Adipocyte (in vitro differentiated cells): ENCODE results near the gene NCBP2.

Experiments used
- DNase-seq: peaks from one replicate; pipeline ENCODE4 v3.0.0-alpha.2; 2015; ENCODE audit warnings: low read depth
- H3K27me3 ChIP-seq: replicated peaks from 2 replicates; pipeline ENCODE4 v1.7.0; 2013; ENCODE audit warnings: mild to moderate bottlenecking, low read length, moderate library complexity; ENCODE audit not compliant: control insufficient read depth, insufficient read depth
- H3K36me3 ChIP-seq: 2 replicates; pipeline ENCODE4 v1.7.0; 2013; ENCODE audit warnings: low read length, mild to moderate bottlenecking, moderate library complexity; ENCODE audit not compliant: control insufficient read depth, insufficient read depth, severe bottlenecking
- H3K4me1 ChIP-seq: 2 replicates; pipeline ENCODE4 v1.7.0; 2013; ENCODE audit warnings: mild to moderate bottlenecking, low read length, moderate library complexity; ENCODE audit not compliant: control insufficient read depth, insufficient read depth
- H3K4me3 ChIP-seq: 2 replicates; pipeline ENCODE4 v1.7.0; 2013; ENCODE audit warnings: mild to moderate bottlenecking, low read length, moderate library complexity
- H3K9ac ChIP-seq: 2 replicates; pipeline ENCODE4 v1.7.0; 2013; ENCODE audit warnings: mild to moderate bottlenecking, low read length, moderate library complexity
- H3K9me3 ChIP-seq: 2 replicates; pipeline ENCODE4 v1.7.0; 2013; ENCODE audit warnings: mild to moderate bottlenecking, low read length, moderate library complexity; ENCODE audit not compliant: control insufficient read depth

Gene NCBP2

DNA sequence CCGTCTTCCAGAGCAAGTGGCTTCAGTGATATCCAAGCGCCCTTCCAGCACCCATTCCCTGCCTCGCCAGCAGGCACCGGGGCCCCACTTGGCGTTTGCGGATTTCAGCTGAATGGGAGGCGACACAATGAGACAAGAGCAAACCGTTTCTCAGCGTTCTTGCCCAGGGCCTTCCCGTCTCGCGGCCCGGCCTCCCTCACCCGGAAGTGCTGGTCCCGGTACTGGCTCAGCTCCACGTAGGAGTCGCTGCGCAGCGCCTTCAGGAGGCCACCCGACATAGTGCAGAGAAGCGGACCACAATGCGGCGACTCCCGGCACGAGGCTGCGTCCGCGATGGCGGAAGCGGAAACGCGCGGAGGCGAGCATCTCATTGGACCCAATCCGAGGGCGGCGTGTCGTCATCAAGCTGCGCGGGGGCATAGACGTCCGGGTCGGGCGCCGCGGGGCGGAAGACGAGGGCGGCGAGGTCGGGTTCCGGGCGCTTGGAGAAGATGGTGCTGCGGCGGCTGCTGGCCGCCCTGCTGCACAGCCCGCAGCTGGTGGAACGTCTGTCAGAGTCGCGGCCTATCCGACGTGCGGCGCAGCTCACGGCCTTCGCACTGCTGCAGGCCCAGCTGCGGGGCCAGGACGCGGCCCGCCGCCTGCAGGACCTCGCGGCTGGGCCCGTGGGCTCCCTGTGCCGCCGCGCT lies at the start of gene NCBP2:
TSS of gene NCBP2 (minus strand) at position 303 of the 689 bp plus-strand sequence. CDS start at position 278, 25 bp downstream.
- Histone ChIP-seq H3K4me3 (peak within 1 kb of the TSS; percentile 96), H3K4me1 (peaks cover 30% of the 10 kb centered on the region), H3K36me3 (peaks cover 25% of the 10 kb centered on the region), H3K27me3 (no peaks in the 10 kb centered on the region), H3K9me3 (no peaks in the 10 kb centered on the region), H3K9ac (peak within 1 kb of the TSS; percentile 97)
- peak; percentile 99 for DNase-seq

DNA sequence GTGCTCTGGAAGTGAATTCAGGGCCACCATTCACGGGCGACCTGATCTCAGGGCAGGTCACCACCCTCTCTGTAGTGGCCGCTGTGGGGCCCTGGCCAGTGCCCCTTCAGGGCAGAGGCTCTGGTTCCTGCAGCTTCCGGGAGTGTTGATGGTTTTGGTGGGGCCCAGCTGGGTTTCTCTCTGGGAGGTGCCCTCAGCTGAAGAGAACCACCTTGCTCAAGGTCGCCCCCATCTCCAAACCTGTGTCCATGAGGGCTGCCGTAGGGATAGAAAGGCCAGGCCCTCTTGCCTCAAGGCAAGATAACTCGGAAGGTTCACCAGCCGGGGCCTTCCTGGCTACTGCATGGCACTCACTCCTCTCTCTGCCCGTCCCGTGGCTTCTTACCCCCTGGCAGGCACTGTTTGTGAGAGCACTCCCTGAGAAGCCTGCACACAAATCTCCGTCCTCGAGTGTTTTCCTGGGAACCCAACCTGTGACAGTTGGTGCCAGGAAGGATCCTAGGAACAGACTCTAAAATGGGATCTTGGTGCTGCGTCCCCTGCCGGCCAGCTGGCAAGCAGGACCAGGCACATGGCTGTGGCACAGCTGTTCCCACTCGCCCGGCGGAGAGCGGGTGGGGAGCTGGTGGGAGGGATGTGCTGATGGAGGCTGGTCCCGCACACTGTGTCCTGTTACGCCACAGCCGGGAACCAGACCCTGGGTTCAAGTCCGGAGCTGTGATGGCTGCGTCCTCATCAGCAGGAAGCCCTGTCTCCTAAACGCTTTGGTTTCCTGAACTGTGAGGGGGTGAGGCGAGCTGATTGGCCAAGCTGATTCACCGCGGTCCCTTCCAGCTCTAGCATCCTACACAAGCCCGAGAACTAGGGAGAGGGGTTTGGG lies 49.5 kb upstream of the NCBP2 start:
- H3K36me3 ChIP-seq = no peaks in the 10 kb centered on the region
- H3K9ac ChIP-seq = no peak overlapping the region
- no peak overlapping the region for H3K4me3 ChIP-seq
- no peaks in the 10 kb centered on the region for H3K9me3 ChIP-seq
- no peak for DNase-seq
- H3K27me3 ChIP-seq = peaks cover 11% of the 10 kb centered on the region
- H3K4me1 ChIP-seq = no peaks in the 10 kb centered on the region

DNA sequence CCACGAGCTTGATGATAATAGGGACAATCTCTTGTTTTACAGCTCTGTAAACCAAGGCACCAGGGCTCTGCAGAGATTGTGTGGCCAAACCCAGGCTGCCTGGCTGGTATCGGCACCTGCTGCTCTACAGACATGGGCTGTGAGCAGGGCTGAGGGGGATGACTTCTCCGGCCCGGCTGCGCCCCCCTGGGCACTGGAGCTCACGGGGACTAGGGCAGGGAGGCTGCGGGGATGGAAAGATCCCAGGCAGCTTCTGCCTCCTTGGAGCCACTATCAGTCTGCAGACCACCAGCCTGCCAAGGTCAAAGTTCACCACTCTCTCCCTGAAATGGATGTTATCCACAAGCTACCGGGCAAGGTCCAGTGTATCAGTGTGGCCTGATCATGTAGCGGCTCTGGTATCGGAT lies 48.3 kb upstream of the NCBP2 start:
- no peaks in the 10 kb centered on the region for H3K4me1 ChIP-seq
- no peak for DNase-seq

GRCh38 chr3:196989721-196990262 lies 47.5 kb upstream of the NCBP2 start:
- Histone ChIP-seq H3K4me3 (no peak overlapping the region), H3K27me3 (peaks cover 14% of the 10 kb centered on the region)

More for the DNA sequence above, 48.3 kb upstream of the NCBP2 start:
- Histone ChIP-seq H3K27me3 (peaks cover 14% of the 10 kb centered on the region), H3K9me3 (no peaks in the 10 kb centered on the region), H3K9ac (no peak overlapping the region), H3K36me3 (no peaks in the 10 kb centered on the region), H3K4me3 (no peak overlapping the region)

GRCh38 chr3:196988241-196989029 lies 46.1 kb upstream of the NCBP2 start:
- no peak for DNase-seq
- H3K27me3 ChIP-seq = peaks cover 14% of the 10 kb centered on the region
- no peaks in the 10 kb centered on the region for H3K4me1 ChIP-seq

More at GRCh38 chr3:196989721-196990262, 47.5 kb upstream of the NCBP2 start:
- Histone ChIP-seq H3K9ac (no peak overlapping the region), H3K4me1 (no peaks in the 10 kb centered on the region), H3K9me3 (no peaks in the 10 kb centered on the region), H3K36me3 (no peaks in the 10 kb centered on the region)
- DNase-seq = no peak

DNA sequence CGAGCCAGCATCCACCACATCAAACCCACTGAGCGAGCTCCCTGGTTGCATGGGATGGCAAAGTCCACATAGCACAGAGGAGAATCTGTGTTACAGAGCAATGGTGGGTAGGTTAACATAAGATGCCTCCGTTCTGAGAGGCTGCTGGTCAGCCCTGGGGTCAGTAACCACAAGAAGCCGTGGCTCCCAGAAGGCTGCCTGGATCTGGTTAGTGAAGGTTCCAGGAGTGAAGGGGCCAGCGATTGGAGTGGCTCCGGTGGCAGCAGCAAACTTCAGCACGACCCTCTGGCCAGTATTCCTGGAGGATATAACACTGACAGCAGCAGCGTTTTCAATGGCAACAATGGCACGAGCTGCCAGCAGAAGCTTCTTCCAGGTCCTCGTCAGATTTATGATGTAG lies 44.7 kb upstream of the NCBP2 start:
- Histone ChIP-seq H3K4me1 (no peaks in the 10 kb centered on the region), H3K9ac (no peak overlapping the region), H3K9me3 (peaks cover 13% of the 10 kb centered on the region), H3K4me3 (no peak overlapping the region), H3K27me3 (peaks cover 14% of the 10 kb centered on the region), H3K36me3 (no peaks in the 10 kb centered on the region)
- DNase-seq = no peak

More at GRCh38 chr3:196988241-196989029, 46.1 kb upstream of the NCBP2 start:
- Histone ChIP-seq H3K36me3 (no peaks in the 10 kb centered on the region), H3K9ac (no peak overlapping the region), H3K4me3 (no peak overlapping the region), H3K9me3 (peaks cover 6% of the 10 kb centered on the region)

GRCh38 chr3:196985954-196986885 lies 43.9 kb upstream of the NCBP2 start:
- DNase-seq = peak; percentile 19

DNA sequence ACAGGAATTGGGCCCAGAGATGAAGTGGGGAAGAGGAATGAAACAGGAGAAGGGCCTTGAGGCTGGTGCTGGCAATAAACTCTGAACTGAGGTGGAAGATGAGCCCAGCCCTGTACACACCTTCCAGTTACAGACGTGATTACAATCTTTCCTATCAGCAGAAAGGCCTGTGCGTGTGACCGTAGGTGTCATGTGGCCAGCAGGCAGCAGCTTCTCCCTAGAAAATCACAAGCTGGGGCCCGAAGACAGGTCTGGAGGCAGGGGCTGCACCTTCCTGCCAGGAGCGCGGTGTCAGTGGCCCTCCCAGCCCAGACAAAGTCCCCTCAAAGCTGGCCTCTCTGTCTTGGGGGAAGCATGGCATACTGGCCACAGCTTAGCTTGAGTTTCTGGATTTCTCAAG lies 43.0 kb upstream of the NCBP2 start:
- Histone ChIP-seq H3K9me3 (peaks cover 13% of the 10 kb centered on the region), H3K4me1 (peaks cover 3% of the 10 kb centered on the region), H3K4me3 (no peak overlapping the region), H3K27me3 (peaks cover 9% of the 10 kb centered on the region), H3K9ac (no peak overlapping the region), H3K36me3 (no peaks in the 10 kb centered on the region)
- no peak for DNase-seq

More at GRCh38 chr3:196985954-196986885, 43.9 kb upstream of the NCBP2 start:
- Histone ChIP-seq H3K9me3 (peaks cover 13% of the 10 kb centered on the region), H3K4me1 (no peaks in the 10 kb centered on the region), H3K9ac (no peak overlapping the region), H3K4me3 (no peak overlapping the region), H3K27me3 (peaks cover 10% of the 10 kb centered on the region), H3K36me3 (no peaks in the 10 kb centered on the region)

GRCh38 chr3:196983186-196983585 lies 40.9 kb upstream of the NCBP2 start:
- no peak for DNase-seq

GRCh38 chr3:196981657-196982056 lies 39.3 kb upstream of the NCBP2 start:
- Histone ChIP-seq H3K9ac (no peak overlapping the region), H3K4me3 (no peak overlapping the region), H3K36me3 (no peaks in the 10 kb centered on the region), H3K9me3 (peaks cover 13% of the 10 kb centered on the region), H3K27me3 (peaks cover under 1% of the 10 kb centered on the region), H3K4me1 (peaks cover 19% of the 10 kb centered on the region)
- DNase-seq = no peak

More at GRCh38 chr3:196983186-196983585, 40.9 kb upstream of the NCBP2 start:
- Histone ChIP-seq H3K9me3 (peaks cover 13% of the 10 kb centered on the region), H3K9ac (no peak overlapping the region), H3K4me3 (no peak overlapping the region), H3K4me1 (peaks cover 19% of the 10 kb centered on the region), H3K36me3 (no peaks in the 10 kb centered on the region), H3K27me3 (peaks cover 9% of the 10 kb centered on the region)
